Endothelial cell of umbilical vein (primary cell): ENCODE results near the gene TEX29.

ENCODE experiments used
- MAX ChIP-seq: IDR thresholded peaks from 2 replicates; pipeline ENCODE4 v1.6.1; 2011; ENCODE audit not compliant: insufficient read depth, insufficient read length
- TF ChIP-seq, protein P1 (sequence below), 2 donors: IDR thresholded peaks; 1 replicate in 1 of 2; 2 replicates in 1 of 2; pipeline ENCODE4 v1.5.1; 2011; ENCODE audit warnings: low read length in 2 of 2, mild to moderate bottlenecking in 2 of 2, moderate library complexity in 2 of 2, control low read depth in 1 of 2, inconsistent platforms in 1 of 2, low read depth in 1 of 2; ENCODE audit not compliant: insufficient read depth in 1 of 2; ENCODE audit errors: extremely low read depth in 1 of 2

DNA sequence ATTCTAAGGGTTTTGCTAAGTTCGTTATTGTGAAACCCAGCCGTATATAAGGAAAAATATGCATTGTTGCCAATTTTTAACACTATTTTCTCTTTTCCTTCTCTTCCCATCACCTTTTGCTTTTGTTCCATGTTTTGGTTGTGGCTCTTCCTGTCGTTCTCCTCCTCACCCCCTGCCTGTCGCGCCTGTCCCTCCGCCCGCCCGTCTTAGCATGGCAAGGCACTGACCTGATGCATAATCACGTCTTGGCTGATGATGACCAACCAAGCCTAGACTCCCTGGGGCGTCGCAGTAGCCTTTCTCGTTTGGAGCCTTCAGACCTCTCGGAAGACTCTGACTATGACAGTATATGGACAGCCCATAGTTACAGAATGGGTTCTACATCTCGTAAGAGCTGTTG lies 28.5 kb upstream of the TEX29 start:
- TF ChIP-seq, protein P1, sequence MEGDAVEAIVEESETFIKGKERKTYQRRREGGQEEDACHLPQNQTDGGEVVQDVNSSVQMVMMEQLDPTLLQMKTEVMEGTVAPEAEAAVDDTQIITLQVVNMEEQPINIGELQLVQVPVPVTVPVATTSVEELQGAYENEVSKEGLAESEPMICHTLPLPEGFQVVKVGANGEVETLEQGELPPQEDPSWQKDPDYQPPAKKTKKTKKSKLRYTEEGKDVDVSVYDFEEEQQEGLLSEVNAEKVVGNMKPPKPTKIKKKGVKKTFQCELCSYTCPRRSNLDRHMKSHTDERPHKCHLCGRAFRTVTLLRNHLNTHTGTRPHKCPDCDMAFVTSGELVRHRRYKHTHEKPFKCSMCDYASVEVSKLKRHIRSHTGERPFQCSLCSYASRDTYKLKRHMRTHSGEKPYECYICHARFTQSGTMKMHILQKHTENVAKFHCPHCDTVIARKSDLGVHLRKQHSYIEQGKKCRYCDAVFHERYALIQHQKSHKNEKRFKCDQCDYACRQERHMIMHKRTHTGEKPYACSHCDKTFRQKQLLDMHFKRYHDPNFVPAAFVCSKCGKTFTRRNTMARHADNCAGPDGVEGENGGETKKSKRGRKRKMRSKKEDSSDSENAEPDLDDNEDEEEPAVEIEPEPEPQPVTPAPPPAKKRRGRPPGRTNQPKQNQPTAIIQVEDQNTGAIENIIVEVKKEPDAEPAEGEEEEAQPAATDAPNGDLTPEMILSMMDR (IDR thresholded peaks at IDR 0.05; ENCODE audit: extremely low read depth in 1 of 2, insufficient read depth in 1 of 2, low read depth in 1 of 2, low read length in 2 of 2): no peak
- no peak for TF ChIP-seq MAX
